Fibroblast of pulmonary artery (primary cell): ENCODE measurements around the gene MAP3K1.
"Not testable (repeated sequence)": the region's sequence is repeated elsewhere in the genome, so short reads cannot be mapped to it uniquely, and the experiment has no call there.

Experiments
- DNase-seq: peaks from one replicate; pipeline ENCODE4 v3.0.0-alpha.2; 2010; ENCODE audit warnings: low read depth
- H3K4me3 ChIP-seq: replicated peaks from 2 replicates; pipeline ENCODE4 v1.5.1; 2011; ENCODE audit warnings: low read depth, mild to moderate bottlenecking, control low read depth, low read length, moderate library complexity
- CTCF ChIP-seq: IDR thresholded peaks from 2 replicates; pipeline ENCODE4 v1.5.1; 2011; ENCODE audit warnings: mild to moderate bottlenecking, control low read depth, low read length, inconsistent platforms; ENCODE audit errors: missing control alignments

Gene MAP3K1

GRCh38 chr5:56814963-56815657 lies at the start of gene MAP3K1:
Gene MAP3K1 (plus strand): TSS chr5:56815549. CDS start chr5:56815574, 25 bp downstream.
- H3K4me3 ChIP-seq: peak within 1 kb of the TSS; percentile 74
- DNase-seq: peak; percentile 74
- no peak for TF ChIP-seq CTCF

GRCh38 chr5:56766926-56767325 lies 48.4 kb upstream of the MAP3K1 start:
- no peak overlapping the region for H3K4me3 ChIP-seq
- no peak for TF ChIP-seq CTCF
- DNase-seq: no peak

GRCh38 chr5:56769875-56770604 lies 45.3 kb upstream of the MAP3K1 start:
- no peak for DNase-seq

GRCh38 chr5:56772767-56773166 lies 42.6 kb upstream of the MAP3K1 start:
- no peak overlapping the region for H3K4me3 ChIP-seq
- TF ChIP-seq CTCF: no peak
- DNase-seq: no peak

More at GRCh38 chr5:56769875-56770604, 45.3 kb upstream of the MAP3K1 start:
- TF ChIP-seq CTCF: no peak
- no peak overlapping the region for H3K4me3 ChIP-seq

GRCh38 chr5:56774957-56775356 lies 40.4 kb upstream of the MAP3K1 start:
- TF ChIP-seq CTCF: no peak
- no peak overlapping the region for H3K4me3 ChIP-seq
- DNase-seq: no peak

- H3K4me3 ChIP-seq, DNase-seq: not testable (repeated sequence)
Observed at GRCh38 chr5:56776212-56776846, 39.0 kb upstream of the MAP3K1 start.

GRCh38 chr5:56783261-56783660 lies 32.1 kb upstream of the MAP3K1 start:
- H3K4me3 ChIP-seq: no peak overlapping the region
- no peak for TF ChIP-seq CTCF
- no peak for DNase-seq
